Naive thymus-derived CD8-positive, alpha-beta T cell (primary cell): ENCODE data around the gene RNF144A. TPM values are rescaled to one million over a fixed set of nuclear protein-coding genes. Genes with fewer than 3 reads are reported as not detected.

Experiments used
- ATAC-seq, 2 donors: fragments of 150-1000 bp; cut with Tn5 transposase in 1 of 2; sonication (Bioruptor Pico), chemical (Tn5 transposase) in 1 of 2; 1 replicate in 1 of 2; 2 replicates in 1 of 2; pipeline ENCODE4 v1.10.0; 2021; ENCODE audit warnings: mild to moderate bottlenecking in 2 of 2, moderate library complexity in 2 of 2
- POLR2A ChIA-PET: fragments of 350-600 bp; sonication (Branson Sonifier 250); formaldehyde crosslinking; loops from one replicate; lab custom pipeline; 2021; ENCODE audit warnings: antibody characterized with exemption; lab: Charles Lee
- DNase-seq, 10 donors: peaks; one replicate each; pipeline versions ENCODE4 v3.0.0 to v3.0.0-alpha.2; 2020 to 2022
- H3K27ac Mint-ChIP-seq, 10 donors: one replicate each; pipeline ENCODE4 v1.8.0; 2020 to 2022; ENCODE audit warnings: mild to moderate bottlenecking in 10 of 10, mixed read lengths in 10 of 10, moderate library complexity in 4 of 10, inconsistent platforms in 1 of 10
- H3K27me3 Mint-ChIP-seq, 5 donors: one replicate each; pipeline ENCODE4 v1.8.0; 2021 to 2022; ENCODE audit warnings: mixed read lengths in 5 of 5
- H3K36me3 Mint-ChIP-seq, 3 donors: one replicate each; pipeline ENCODE4 v1.8.0; 2020 to 2022; ENCODE audit warnings: mixed read lengths in 3 of 3, mild to moderate bottlenecking in 2 of 3, inconsistent platforms in 1 of 3
- H3K4me1 Mint-ChIP-seq, 4 donors: one replicate each; pipeline ENCODE4 v1.8.0; 2021 to 2022; ENCODE audit warnings: mixed read lengths in 4 of 4
- H3K4me3 Mint-ChIP-seq, 10 donors: one replicate each; pipeline ENCODE4 v1.8.0; 2020 to 2022; ENCODE audit warnings: mild to moderate bottlenecking in 10 of 10, mixed read lengths in 10 of 10, moderate library complexity in 6 of 10, inconsistent platforms in 1 of 10
- H3K9me3 Mint-ChIP-seq, 9 donors: one replicate each; pipeline ENCODE4 v1.8.0; 2020 to 2022; ENCODE audit warnings: mixed read lengths in 9 of 9, mild to moderate bottlenecking in 3 of 9, inconsistent platforms in 1 of 9, moderate library complexity in 1 of 9
- polyA plus RNA-seq, 3 donors: library from polyadenylated mRNA; unstranded; fragments of 300-500 nt; fragmentation: Illumina TruSeq; gene quantifications; one replicate each; pipeline ENCODE4 v1.2.3, GENCODE V29; 2021
- total RNA-seq, 8 experiments: library from RNA in 2 of 8; stranded (reverse) in 2 of 8; gene quantifications; one replicate each; pipeline ENCODE4 v1.2.3 and lab custom pipeline; 2021 to 2026

The RNF144A gene
- total and polyA plus RNA-seq, 5 experiments from 2014 or later = 10.3 to 42.7 (median 15.5) TPM

GRCh38 chr2:7020939-7021470 lies 103.8 kb downstream of the RNF144A start:
- POLR2A ChIA-PET = no interaction called here
- Mint-ChIP-seq H3K27ac (peak overlapping the region in 4 of 10 donors; percentile 16 to 73 (median 70)), H3K36me3 (peaks cover 0 to 87% (median 16%) of the 10 kb centered on the region in 3 donors)

GRCh38 chr2:7022492-7023385 lies 105.5 kb downstream of the RNF144A start:
- peaks cover 0 to 6% (median 0%) of the 10 kb centered on the region in 4 donors for H3K4me1 Mint-ChIP-seq
- no peaks in the 10 kb centered on the region for H3K27me3 Mint-ChIP-seq
- peak overlapping the region in 5 of 10 donors; percentile 8 to 69 (median 43) for H3K27ac Mint-ChIP-seq
- H3K9me3 Mint-ChIP-seq = no peaks in the 10 kb centered on the region
- POLR2A ChIA-PET = no interaction called here
- no peak overlapping the region for H3K4me3 Mint-ChIP-seq
- DNase-seq = no peak
- no peak for ATAC-seq
- peaks cover 0 to 85% (median 20%) of the 10 kb centered on the region in 3 donors for H3K36me3 Mint-ChIP-seq

More at GRCh38 chr2:7020939-7021470, 103.8 kb downstream of the RNF144A start:
- ATAC-seq (no peak), DNase-seq (no peak)
- H3K27me3 Mint-ChIP-seq = no peaks in the 10 kb centered on the region
- H3K4me1 Mint-ChIP-seq = peaks cover 0 to 6% (median 0%) of the 10 kb centered on the region in 4 donors
- H3K4me3 Mint-ChIP-seq = no peak overlapping the region
- no peaks in the 10 kb centered on the region for H3K9me3 Mint-ChIP-seq

GRCh38 chr2:7023542-7023941 lies 106.3 kb downstream of the RNF144A start:
- Mint-ChIP-seq H3K4me1 (peaks cover 0 to 7% (median 1%) of the 10 kb centered on the region in 4 donors), H3K27ac (peak overlapping the region in 4 of 10 donors; percentile 13 to 72 (median 41)), H3K4me3 (no peak overlapping the region), H3K27me3 (no peaks in the 10 kb centered on the region), H3K36me3 (peaks cover 0 to 89% (median 20%) of the 10 kb centered on the region in 3 donors), H3K9me3 (no peaks in the 10 kb centered on the region)
- POLR2A ChIA-PET = no interaction called here
- DNase-seq = no peak
- no peak for ATAC-seq

- H3K9me3 Mint-ChIP-seq = no peaks in the 10 kb centered on the region
- POLR2A ChIA-PET = no interaction called here
- H3K27ac Mint-ChIP-seq = no peak overlapping the region
- ATAC-seq = no peak
- H3K27me3 Mint-ChIP-seq = no peaks in the 10 kb centered on the region
- H3K4me3 Mint-ChIP-seq = no peak overlapping the region
- H3K36me3 Mint-ChIP-seq = peaks cover 0 to 90% (median 18%) of the 10 kb centered on the region in 3 donors
- DNase-seq = no peak
- H3K4me1 Mint-ChIP-seq = peaks cover 0 to 8% (median 2%) of the 10 kb centered on the region in 4 donors
Observed at GRCh38 chr2:7024261-7024660, 107.0 kb downstream of the RNF144A start.

- POLR2A ChIA-PET = interaction anchor here (0.5 kb wide), 1 partner anchor 107 kb away, joined by 3 read pairs; no protein-coding TSS in a partner anchor
- Mint-ChIP-seq H3K36me3 (peaks cover 0 to 88% (median 18%) of the 10 kb centered on the region in 3 donors), H3K27me3 (no peaks in the 10 kb centered on the region), H3K4me3 (no peak overlapping the region), H3K9me3 (no peaks in the 10 kb centered on the region), H3K4me1 (peaks cover 0 to 8% (median 2%) of the 10 kb centered on the region in 4 donors), H3K27ac (no peak overlapping the region)
- ATAC-seq (no peak), DNase-seq (no peak)
Observed at GRCh38 chr2:7025082-7025481, 107.9 kb downstream of the RNF144A start.

GRCh38 chr2:7026742-7027141 lies 109.5 kb downstream of the RNF144A start:
- no peaks in the 10 kb centered on the region for H3K27me3 Mint-ChIP-seq

GRCh38 chr2:7027411-7027810 lies 110.2 kb downstream of the RNF144A start:
- DNase-seq (no peak), ATAC-seq (no peak)
- Mint-ChIP-seq H3K4me3 (no peak overlapping the region), H3K4me1 (peaks cover 6 to 11% (median 8%) of the 10 kb centered on the region in 4 donors), H3K9me3 (no peaks in the 10 kb centered on the region), H3K27ac (peak overlapping the region in 3 of 10 donors; percentile 27 to 80 (median 56)), H3K27me3 (no peaks in the 10 kb centered on the region), H3K36me3 (peaks cover 0 to 86% (median 11%) of the 10 kb centered on the region in 3 donors)
- POLR2A ChIA-PET = interaction anchor here (1.4 kb wide), 1 partner anchor 17 kb away, joined by 3 read pairs; no protein-coding TSS in a partner anchor

More at GRCh38 chr2:7026742-7027141, 109.5 kb downstream of the RNF144A start:
- Mint-ChIP-seq H3K4me3 (no peak overlapping the region), H3K9me3 (no peaks in the 10 kb centered on the region), H3K36me3 (peaks cover 0 to 90% (median 12%) of the 10 kb centered on the region in 3 donors), H3K27ac (peak overlapping the region in 3 of 10 donors; percentile 38 to 80 (median 56)), H3K4me1 (peaks cover 6 to 8% (median 8%) of the 10 kb centered on the region in 4 donors)
- no peak for ATAC-seq
- POLR2A ChIA-PET = interaction anchor here (1.4 kb wide), 1 partner anchor 17 kb away, joined by 3 read pairs; no protein-coding TSS in a partner anchor
- DNase-seq = no peak

GRCh38 chr2:7027956-7028655 lies 110.9 kb downstream of the RNF144A start:
- Mint-ChIP-seq H3K4me1 (peaks cover 5 to 12% (median 8%) of the 10 kb centered on the region in 4 donors), H3K27ac (peak overlapping the region in 5 of 10 donors; percentile 58 to 81 (median 76)), H3K36me3 (peaks cover 0 to 87% (median 15%) of the 10 kb centered on the region in 3 donors), H3K4me3 (no peak overlapping the region), H3K27me3 (no peaks in the 10 kb centered on the region), H3K9me3 (no peaks in the 10 kb centered on the region)
- POLR2A ChIA-PET = interaction anchor here (1.4 kb wide), 1 partner anchor 18 kb away, joined by 3 read pairs; no protein-coding TSS in a partner anchor
- ATAC-seq (no peak), DNase-seq (no peak)

- POLR2A ChIA-PET = no interaction called here
- no peak overlapping the region for H3K4me3 Mint-ChIP-seq
- H3K9me3 Mint-ChIP-seq = no peaks in the 10 kb centered on the region
- H3K27ac Mint-ChIP-seq = peak overlapping the region in 4 of 10 donors; percentile 3 to 80 (median 55)
- no peaks in the 10 kb centered on the region for H3K27me3 Mint-ChIP-seq
- peaks cover 0 to 86% (median 15%) of the 10 kb centered on the region in 3 donors for H3K36me3 Mint-ChIP-seq
- DNase-seq = no peak
- peaks cover 5 to 14% (median 8%) of the 10 kb centered on the region in 4 donors for H3K4me1 Mint-ChIP-seq
- ATAC-seq = no peak
Observed at GRCh38 chr2:7028846-7029245, 111.6 kb downstream of the RNF144A start.

GRCh38 chr2:7029291-7030059 lies 112.3 kb downstream of the RNF144A start:
- Mint-ChIP-seq H3K4me3 (no peak overlapping the region), H3K4me1 (peaks cover 5 to 14% (median 8%) of the 10 kb centered on the region in 4 donors), H3K27ac (peak overlapping the region in 7 of 10 donors; percentile 3 to 83 (median 66)), H3K9me3 (no peaks in the 10 kb centered on the region), H3K36me3 (peaks cover 0 to 86% (median 17%) of the 10 kb centered on the region in 3 donors), H3K27me3 (no peaks in the 10 kb centered on the region)
- ATAC-seq (no peak), DNase-seq (no peak)
- POLR2A ChIA-PET = no interaction called here

- DNase-seq = no peak
- H3K4me3 Mint-ChIP-seq = no peak overlapping the region
- no peaks in the 10 kb centered on the region for H3K27me3 Mint-ChIP-seq
- H3K9me3 Mint-ChIP-seq = no peaks in the 10 kb centered on the region
- H3K36me3 Mint-ChIP-seq = peaks cover 0 to 88% (median 18%) of the 10 kb centered on the region in 3 donors
- peaks cover 8 to 14% (median 8%) of the 10 kb centered on the region in 4 donors for H3K4me1 Mint-ChIP-seq
- H3K27ac Mint-ChIP-seq = peak overlapping the region in 8 of 10 donors; percentile 16 to 92 (median 82)
- no peak for ATAC-seq
- POLR2A ChIA-PET = interaction anchor here (0.6 to 1.5 kb wide), 3 partner anchors 12 to 109 kb away, joined by 3 to 5 read pairs (median 3); no protein-coding TSS in a partner anchor
Observed at GRCh38 chr2:7030810-7031209, 113.6 kb downstream of the RNF144A start.
